ENCODE measurements around the gene ATXN1L. TPM values are rescaled to one million over a fixed set of nuclear protein-coding genes. Genes with fewer than 3 reads are reported as not detected.

The ATXN1L gene
- total and polyA plus RNA-seq, 8 donors: 4.2 to 33.4 (median 9.3) TPM

DNA sequence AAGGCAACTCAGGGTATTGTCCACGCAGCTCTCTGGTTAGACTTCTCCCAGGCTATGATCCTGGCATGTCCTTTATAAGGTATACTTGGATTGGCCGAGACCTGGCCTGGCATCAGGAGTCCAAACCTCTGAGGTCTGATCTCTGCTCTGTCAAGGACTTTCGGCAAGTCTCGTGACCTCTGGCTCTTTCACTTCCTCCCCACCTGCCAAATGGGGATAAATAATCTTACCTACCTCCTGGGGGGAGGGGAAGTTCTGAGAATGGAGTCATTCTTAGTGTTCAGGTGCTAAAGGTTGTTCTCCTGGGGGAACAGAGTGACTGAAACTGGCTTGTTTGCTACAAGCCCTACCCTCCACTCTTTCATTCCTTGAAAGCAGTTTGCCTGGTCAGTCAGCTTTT, 7.6 kb downstream of the ATXN1L start:
- peak overlapping the region in 1 of 5 donors; percentile 44 for H3K27ac ChIP-seq
- no peak for DNase-seq

DNA sequence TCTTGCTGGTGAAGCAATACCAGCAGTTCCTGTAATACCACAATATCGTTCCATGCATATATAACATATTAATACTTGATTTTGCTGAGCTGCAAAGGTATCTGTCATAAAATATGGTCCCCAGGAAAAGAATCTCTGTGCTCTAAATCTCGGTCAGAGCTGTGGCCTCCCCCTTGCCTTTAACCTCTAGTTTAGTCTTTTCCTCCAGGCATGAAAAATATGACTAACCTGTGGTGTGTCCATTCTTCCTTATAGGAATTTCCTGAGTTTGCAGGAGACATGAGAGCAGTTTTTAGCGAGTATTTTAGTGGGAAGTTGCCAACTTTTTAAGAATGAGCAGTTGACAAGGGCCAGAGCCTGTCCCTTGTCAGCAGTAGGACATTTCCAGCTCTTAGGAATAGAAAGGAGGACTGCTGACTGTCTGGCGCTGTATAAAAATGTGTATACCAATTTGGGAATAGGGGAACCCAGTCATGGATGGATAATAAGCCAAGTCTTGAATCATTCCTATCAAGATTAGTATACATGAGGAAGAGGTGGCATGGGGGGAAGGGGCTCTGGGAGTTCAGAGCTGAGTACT, 8.7 kb downstream of the ATXN1L start:
- H3K9me3 ChIP-seq: no peaks in the 10 kb centered on the region
- intact Hi-C loops (cut with DNase I; ENCODE audit: low total_unique reads): no loop called here
- no peaks in the 10 kb centered on the region for H3K27me3 ChIP-seq
- WGBS, 5 donors: 84 to 94% (median 86%) methylated on average over 4 of the region's 4 CpGs
- no peak for DNase-seq
- H3K36me3 ChIP-seq: peaks cover 33 to 82% (median 75%) of the 10 kb centered on the region in 4 donors
- TF ChIP-seq EP300 (IDR thresholded peaks at IDR 0.05): no peak
- TF ChIP-seq, protein P1, sequence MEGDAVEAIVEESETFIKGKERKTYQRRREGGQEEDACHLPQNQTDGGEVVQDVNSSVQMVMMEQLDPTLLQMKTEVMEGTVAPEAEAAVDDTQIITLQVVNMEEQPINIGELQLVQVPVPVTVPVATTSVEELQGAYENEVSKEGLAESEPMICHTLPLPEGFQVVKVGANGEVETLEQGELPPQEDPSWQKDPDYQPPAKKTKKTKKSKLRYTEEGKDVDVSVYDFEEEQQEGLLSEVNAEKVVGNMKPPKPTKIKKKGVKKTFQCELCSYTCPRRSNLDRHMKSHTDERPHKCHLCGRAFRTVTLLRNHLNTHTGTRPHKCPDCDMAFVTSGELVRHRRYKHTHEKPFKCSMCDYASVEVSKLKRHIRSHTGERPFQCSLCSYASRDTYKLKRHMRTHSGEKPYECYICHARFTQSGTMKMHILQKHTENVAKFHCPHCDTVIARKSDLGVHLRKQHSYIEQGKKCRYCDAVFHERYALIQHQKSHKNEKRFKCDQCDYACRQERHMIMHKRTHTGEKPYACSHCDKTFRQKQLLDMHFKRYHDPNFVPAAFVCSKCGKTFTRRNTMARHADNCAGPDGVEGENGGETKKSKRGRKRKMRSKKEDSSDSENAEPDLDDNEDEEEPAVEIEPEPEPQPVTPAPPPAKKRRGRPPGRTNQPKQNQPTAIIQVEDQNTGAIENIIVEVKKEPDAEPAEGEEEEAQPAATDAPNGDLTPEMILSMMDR (IDR thresholded peaks at IDR 0.05): no peak
- no peak for TF ChIP-seq POLR2A (IDR thresholded peaks at IDR 0.05)
- no peak for TF ChIP-seq POLR2AphosphoS5 (IDR thresholded peaks at IDR 0.05)
- H3K4me3 ChIP-seq: no peak overlapping the region
- peak overlapping the region in 1 of 5 donors; percentile 14 for H3K27ac ChIP-seq
- peaks cover 5 to 38% (median 17%) of the 10 kb centered on the region in 4 donors for H3K4me1 ChIP-seq

More for the DNA sequence above, 7.6 kb downstream of the ATXN1L start:
- 65 to 84% (median 74%) methylated on average over 4 of the region's 4 CpGs for WGBS, 5 donors
- H3K4me3 ChIP-seq: no peak overlapping the region
- no peaks in the 10 kb centered on the region for H3K27me3 ChIP-seq
- no peaks in the 10 kb centered on the region for H3K9me3 ChIP-seq
- H3K36me3 ChIP-seq: peaks cover 41 to 86% (median 78%) of the 10 kb centered on the region in 4 donors
- intact Hi-C loops (cut with DNase I; ENCODE audit: low total_unique reads): no loop called here
- TF ChIP-seq, protein P1 (IDR thresholded peaks at IDR 0.05): no peak
- TF ChIP-seq EP300 (IDR thresholded peaks at IDR 0.05) (no peak), POLR2A (IDR thresholded peaks at IDR 0.05) (no peak), POLR2AphosphoS5 (IDR thresholded peaks at IDR 0.05) (no peak)
- H3K4me1 ChIP-seq: peaks cover 0 to 27% (median 7%) of the 10 kb centered on the region in 4 donors

DNA sequence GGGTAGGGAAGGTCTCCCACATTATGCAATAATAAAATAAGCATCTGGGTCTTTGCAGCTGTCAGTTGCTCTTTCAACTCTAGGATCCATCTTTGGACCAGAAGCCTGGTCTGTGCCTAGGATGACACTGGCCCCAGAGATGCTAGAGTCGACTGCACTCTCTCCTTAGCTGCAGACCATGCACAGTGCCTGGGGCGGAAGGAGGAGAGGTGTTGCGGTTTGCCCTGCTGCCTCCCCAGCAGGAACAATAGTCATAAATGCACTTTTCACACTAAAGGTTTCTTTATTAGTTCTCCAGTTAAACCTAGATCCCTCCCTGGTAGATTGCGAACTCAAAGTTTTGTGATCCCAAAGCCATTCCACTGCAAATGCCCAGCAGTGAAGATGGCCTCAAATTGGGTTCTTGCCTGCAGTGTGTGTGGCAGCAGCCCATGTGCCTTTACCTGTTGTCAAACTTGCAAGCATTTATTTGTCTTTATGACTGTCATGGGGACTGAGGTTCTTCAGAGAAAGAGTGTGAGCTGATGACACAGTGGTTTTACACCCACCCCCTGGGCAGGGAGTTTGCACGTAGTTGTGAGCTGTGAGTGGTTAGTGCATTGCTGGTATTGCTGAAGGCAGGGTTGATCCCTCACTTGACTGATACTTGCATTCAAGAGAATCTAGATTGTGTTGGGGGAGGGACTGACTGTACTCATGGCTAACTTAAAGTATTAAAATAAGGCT, 10.3 kb downstream of the ATXN1L start:
- TF ChIP-seq POLR2AphosphoS5 (IDR thresholded peaks at IDR 0.05) (no peak), EP300 (IDR thresholded peaks at IDR 0.05) (no peak), POLR2A (IDR thresholded peaks at IDR 0.05) (no peak)
- TF ChIP-seq, protein P1 (IDR thresholded peaks at IDR 0.05): no peak
- Histone ChIP-seq H3K4me3 (no peak overlapping the region), H3K27me3 (no peaks in the 10 kb centered on the region), H3K36me3 (peaks cover 27 to 82% (median 75%) of the 10 kb centered on the region in 4 donors), H3K27ac (no peak overlapping the region), H3K9me3 (no peaks in the 10 kb centered on the region), H3K4me1 (peaks cover 5 to 41% (median 19%) of the 10 kb centered on the region in 4 donors)
- intact Hi-C loops (cut with DNase I; ENCODE audit: low total_unique reads): no loop called here
- DNase-seq: no peak
- 85 to 90% (median 88%) methylated on average over 5 of the region's 5 CpGs for WGBS, 5 donors

DNA sequence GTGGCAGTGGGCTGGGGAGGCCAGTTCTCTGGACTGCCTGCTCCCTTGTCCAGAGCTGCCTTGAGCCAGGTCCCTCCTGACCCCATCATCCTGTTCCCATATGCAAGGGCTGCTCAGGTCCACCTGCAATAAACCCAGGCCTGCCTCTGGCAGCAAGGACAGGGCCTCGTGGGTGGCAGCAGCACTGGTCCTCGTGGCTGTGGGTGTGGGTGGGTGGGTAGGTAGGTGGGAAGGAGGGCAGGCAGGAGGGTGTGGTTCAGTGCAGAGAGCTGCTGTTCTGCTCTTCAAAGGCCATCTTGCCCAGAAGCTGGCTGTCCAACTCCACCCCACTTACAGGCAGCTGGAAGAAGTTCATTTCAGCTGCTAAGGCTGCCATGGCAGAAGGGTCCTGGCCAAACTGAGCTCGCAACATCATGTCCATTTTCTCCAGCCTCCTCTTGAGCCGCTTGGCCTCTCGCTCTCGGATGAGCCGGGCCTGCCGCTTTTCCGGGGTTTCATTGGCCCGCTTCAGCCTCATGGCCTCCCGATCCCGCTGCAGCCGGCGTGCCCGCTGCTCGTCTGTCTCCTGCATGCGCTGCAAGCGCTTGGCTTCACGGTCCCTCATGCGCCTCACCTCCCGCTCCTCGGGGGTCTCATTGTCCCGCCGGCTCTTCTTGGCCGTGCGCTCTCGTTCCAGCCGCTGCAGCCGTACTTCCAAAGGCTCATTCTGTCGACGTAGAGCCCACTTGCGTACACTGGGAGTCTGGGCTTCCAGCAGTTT, 14.2 kb downstream of the ATXN1L start:
- Histone ChIP-seq H3K27me3 (no peaks in the 10 kb centered on the region), H3K9me3 (no peaks in the 10 kb centered on the region), H3K4me1 (peaks cover 5 to 23% (median 16%) of the 10 kb centered on the region in 4 donors), H3K4me3 (no peak overlapping the region), H3K36me3 (peaks cover 36 to 83% (median 79%) of the 10 kb centered on the region in 4 donors), H3K27ac (peak overlapping the region in 2 of 5 donors; percentile 27 to 54)
- DNase-seq: no peak
- no peak for TF ChIP-seq POLR2A (IDR thresholded peaks at IDR 0.05)
- TF ChIP-seq, protein P1 (IDR thresholded peaks at IDR 0.05): no peak
- no peak for TF ChIP-seq EP300 (IDR thresholded peaks at IDR 0.05)
- TF ChIP-seq POLR2AphosphoS5 (IDR thresholded peaks at IDR 0.05): no peak
- intact Hi-C loops (cut with DNase I; ENCODE audit: low total_unique reads): no loop called here
- 93 to 97% (median 94%) methylated on average over 30 to 32 of the region's 32 CpGs for WGBS, 5 donors
